ENCODE data around the gene TRIM63.

The TRIM63 gene

DNA sequence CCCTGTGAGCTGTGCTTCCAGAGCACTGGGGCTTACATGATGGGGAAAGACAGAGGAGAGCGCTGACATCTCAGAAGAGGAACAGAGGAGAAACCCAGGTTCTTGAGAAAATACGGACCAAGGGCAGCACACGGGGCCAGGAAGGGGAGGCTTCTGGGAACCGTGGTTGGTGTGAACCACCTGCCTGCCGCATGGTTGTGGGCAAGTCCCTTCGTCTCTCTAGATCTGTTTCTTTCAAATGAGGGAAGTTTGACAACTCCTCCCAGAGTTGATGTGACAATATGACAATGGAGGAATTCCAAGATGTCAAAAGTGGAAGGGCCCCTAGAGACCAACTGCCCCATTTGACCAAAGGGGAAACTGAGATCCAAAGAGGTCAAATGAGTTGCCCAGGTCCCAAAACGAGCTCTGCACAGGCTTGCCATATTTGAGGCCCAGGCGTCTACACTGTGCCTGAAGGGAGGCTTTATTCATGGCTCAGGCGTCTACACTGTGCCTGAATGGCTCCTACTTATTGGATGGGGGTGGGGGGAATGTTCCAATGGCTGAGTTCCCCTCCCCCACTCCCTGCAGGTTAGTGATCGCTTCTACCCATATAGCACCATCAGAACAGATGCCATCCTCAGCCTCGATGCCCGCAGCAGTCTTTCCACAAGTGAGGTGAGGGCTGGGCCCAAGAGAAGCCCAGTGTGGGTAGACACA lies 34.6 kb downstream of the TRIM63 start:
- DNase-seq, result no peak

- DNase-seq, result no peak
Observed at GRCh38 chr1:26031611-26032220, 35.7 kb downstream of the TRIM63 start.

DNA sequence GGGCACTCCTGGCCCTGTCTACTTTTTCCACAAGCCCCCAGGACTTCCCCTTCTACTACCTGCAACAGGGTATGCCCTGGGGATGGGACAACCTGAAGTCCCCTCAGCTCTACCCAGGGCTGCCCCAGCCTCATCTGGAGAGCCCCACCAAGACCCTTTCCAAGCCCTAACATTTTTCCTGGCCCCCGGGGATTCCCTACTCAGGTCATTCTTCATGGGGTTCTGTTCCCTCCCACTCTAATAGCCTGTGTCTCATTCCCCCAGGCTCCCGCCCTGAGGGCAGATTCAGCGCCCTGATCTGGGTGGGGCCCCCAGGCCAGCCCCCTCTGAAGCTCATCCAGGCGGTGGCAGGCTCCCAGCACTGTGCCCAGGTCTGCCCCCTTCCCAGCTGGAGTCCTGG lies 36.2 kb downstream of the TRIM63 start:
- no peak for DNase-seq

GRCh38 chr1:26029864-26030481 lies 37.5 kb downstream of the TRIM63 start:
- DNase-seq, result no peak

DNA sequence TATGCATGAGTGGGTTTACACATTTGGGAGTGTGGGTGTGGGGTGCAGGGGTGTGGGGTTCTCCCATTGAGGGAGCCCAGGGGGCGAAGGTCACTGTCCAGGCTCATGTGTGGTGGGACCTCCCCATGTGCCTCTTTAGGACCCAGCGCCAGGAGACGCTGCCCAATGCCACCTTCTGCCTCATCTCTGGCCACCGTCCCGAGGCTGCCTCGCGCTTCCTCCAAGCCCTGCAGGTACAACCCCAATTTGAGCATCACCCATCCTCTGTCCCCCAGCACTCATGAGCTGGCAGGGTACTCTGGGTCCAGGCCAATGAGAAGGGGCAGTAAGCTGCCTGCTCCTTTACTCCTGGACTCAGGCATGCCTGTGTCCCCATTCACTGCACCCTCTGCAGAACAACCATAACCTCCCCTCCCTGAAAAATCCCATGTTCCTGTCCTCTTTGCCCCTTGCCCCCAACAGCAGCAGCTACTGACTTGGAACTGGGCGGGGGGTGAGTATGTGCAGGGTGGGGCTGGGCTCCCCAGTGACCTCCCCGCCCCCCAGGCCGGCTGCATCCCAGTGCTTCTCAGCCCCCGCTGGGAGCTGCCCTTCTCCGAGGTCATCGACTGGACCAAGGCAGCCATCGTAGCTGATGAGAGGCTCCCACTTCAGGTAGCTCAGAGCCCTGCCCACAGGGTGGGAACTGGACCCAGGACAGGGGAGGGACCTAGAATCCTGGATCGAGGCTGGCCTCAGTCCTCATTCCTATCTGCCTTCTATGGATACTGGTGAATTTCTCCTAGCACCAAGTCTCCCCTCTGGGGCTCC lies 38.2 kb downstream of the TRIM63 start:
- no peak for DNase-seq

- peak in 2 of 14 donors; percentile 6 to 31 for DNase-seq
Observed at GRCh38 chr1:26028490-26028980, 38.9 kb downstream of the TRIM63 start.

GRCh38 chr1:26027716-26028489 lies 39.5 kb downstream of the TRIM63 start:
- no peak for DNase-seq

DNA sequence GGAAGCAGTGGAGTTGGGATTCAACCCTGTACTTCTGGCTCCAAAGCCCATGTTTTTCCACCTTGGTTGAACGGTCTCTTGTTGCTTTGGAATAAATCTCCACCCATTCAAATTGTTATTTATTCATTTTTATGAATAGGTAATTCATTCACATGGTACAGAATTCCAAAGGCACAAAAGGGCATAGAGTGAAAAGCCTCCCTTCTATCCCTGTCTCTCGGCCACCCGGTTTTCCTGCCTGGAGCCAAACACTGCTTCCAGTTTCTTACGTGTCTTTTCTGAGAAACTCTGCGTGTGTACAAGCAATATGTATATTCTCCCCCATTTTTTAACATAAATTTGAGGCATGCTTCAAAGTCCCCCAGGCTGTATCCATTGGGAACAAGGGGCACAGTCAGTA lies 41.9 kb downstream of the TRIM63 start:
- DNase-seq, result no peak

DNA sequence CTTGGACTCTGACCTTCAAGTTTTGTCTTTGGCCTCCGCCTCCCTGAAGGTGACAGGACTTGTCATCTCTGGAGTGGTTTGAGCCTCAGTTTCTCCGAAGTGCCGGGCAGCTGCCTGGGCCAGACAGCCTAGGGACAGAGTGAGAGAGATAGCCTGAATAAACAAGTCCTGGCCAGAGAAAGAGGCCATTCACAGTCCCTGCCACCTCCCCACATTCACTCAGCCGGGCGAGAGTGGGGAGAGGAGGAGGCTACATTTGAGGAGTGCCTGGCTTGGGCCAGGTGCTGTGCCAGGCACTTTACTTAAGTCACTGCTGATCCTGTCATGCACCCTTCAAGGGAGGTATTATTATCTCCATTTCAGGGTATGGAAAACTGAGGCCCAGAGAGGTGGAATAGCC lies 42.4 kb downstream of the TRIM63 start:
- DNase-seq, result peak in 1 of 14 donors; percentile 11

GRCh38 chr1:26023826-26024225 lies 43.6 kb downstream of the TRIM63 start:
- DNase-seq, result no peak

DNA sequence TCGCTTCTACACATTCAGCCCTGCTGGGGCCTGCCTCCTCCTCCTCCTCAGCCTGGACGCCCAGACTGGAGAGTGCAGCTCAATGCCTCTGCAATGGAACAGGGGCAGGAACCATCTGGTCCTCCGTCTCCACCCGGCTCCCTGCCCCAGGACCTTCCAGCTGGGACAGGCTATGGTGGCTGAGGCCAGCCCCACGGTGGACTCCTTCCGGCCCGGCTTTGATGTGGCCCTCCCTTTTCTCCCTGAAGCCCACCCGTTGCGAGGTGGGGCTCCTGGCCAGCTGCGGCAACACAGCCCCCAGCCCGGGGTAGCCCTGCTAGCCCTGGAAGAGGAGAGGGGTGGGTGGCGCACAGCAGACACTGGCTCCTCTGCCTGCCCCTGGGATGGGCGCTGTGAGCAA lies 44.4 kb downstream of the TRIM63 start:
- no peak for DNase-seq

DNA sequence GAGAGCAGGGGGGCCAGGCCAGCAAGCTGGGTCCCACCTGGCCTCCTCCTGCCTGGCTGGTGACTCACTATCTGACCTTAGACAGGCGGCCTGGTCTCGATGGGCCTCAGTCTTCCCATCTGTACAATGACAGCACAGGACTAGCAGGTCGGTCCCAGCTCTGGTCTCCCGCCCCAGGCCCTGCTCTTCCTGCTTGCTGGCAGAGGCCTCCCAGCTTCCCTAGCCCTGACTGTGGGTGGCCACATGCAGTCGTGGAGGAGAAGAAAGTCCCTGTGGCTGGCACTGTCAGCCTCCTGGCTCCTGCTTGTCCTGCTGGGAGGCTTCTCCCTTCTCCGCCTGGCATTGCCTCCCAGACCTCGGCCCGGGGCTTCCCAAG lies 45.0 kb downstream of the TRIM63 start:
- no peak for DNase-seq

DNA sequence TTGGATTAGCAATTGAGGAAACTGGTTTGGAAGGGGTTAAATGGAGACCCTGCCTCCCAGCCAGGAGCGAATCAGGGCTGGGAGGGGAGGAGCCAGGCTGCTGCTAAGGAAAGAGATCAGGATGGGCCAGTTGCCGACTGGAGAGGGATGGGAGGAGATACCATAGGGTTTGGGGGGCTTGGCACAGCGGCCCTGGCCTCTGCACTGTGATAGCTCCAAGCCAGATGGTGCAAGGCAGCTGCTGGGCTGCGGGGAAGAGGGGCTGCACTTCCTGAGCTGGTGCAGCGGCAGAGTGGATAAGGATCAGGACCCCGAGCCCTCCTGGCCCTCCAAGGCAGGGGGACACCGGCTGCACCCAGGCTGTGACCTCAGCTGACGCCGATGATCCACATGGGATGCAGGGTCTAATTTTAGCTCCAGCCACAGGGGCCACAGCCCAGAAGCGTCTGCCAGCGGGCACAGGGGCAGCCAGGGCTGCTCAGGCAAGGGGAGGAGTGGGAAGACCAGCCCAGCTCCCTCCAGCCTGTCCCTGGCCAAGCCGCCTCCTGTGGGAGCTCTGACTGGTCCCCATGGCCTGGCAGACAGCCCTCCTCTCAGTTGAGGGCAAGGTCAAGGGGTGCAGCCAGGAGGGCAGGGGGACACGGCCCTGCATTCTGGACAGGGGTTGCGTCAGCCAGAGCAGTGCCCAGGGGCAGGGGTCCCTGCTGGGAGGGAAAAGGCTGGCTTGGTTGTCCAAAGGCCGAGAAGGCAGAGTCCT lies 45.6 kb downstream of the TRIM63 start, which contains the start of gene EXTL1:
EXTL1 (plus strand) TSS at position 129 of the 757 bp plus-strand sequence. CDS start 872 bp downstream, outside the sequence.
- peak in 6 of 14 donors; percentile 15 to 60 (median 32) for DNase-seq

- DNase-seq, result no peak
Observed at GRCh38 chr1:26020941-26021646, 46.3 kb downstream of the TRIM63 start.

DNA sequence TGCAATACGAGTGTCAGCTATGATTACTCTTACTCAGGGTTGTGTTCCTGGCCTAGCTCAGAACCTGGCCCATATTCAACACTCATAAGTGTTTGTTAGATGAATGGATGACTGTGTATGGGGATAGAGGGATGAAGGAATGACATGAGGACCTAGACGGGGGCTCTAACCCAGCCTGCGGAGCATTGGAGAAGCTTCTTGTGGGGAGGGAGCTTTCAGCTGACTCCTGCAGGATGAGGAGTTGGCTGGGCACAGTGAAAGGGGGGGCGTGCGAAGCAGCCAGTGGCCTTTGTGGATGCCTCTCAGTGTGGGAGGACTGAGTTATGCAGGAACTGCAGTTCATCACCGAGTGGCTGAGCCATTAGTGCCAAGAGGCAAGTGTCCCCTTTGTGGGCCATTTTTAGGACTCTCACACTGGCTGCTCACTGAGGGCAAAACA lies 47.1 kb downstream of the TRIM63 start:
- no peak for DNase-seq

- DNase-seq, result no peak
Observed at GRCh38 chr1:26019641-26020315, 47.7 kb downstream of the TRIM63 start.

GRCh38 chr1:26017606-26018005 lies 49.8 kb downstream of the TRIM63 start:
- DNase-seq, result no peak

DNA sequence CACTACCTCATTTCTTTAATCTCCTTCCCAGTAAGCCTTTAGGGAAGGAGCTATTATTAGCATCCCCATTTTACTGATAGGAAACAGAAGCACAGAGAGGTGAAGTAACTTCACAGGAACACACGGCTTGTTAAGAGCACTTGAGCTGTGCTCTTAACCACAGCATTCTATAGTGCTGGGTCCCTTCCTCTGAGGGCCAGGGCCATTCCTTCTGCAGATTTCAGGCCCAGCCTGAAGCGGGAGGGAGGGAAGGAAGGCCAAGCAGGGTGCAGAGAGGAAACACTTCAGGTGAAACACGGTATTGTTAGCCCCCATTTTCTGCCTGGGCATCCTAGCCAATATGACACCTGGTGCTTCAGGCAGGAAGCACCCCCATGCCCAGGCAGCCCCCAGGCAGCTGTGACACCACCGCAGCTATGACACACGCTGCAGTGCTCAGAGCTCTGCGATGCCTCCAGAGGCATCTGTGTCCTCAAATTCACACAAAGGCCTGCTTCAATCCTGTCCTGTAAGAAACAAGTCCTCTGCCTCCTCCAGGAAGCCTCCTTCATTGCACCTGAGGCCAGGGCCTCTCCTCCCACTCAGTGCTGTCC lies 50.4 kb downstream of the TRIM63 start:
- DNase-seq, result no peak

- no peak for DNase-seq
Observed at GRCh38 chr1:26016258-26016952, 51.0 kb downstream of the TRIM63 start.
